GM23338 (cell line): ENCODE measurements around the gene ANXA7. TPM values are rescaled to one million over a fixed set of nuclear protein-coding genes. Genes with fewer than 3 reads are reported as not detected.

Source experiments
- EZH2phosphoT487 ChIP-seq: fragments of 200-600 bp; sonication (generic); IDR thresholded peaks from one replicate; pipeline ENCODE4 v1.8.1; 2018; ENCODE audit warnings: antibody characterized with exemption; ENCODE audit not compliant: unreplicated experiment
- ZNF114 ChIP-seq: fragments of 250-450 bp; sonication (Bioruptor Pico); IDR thresholded peaks from 2 replicates; pipeline ENCODE4 v1.5.0; 2020; ENCODE audit warnings: mild to moderate bottlenecking, moderate library complexity
- polyA plus RNA-seq: library from polyadenylated mRNA; unstranded; fragments of >200 nt; fragmentation: Nextera tagmentation; extraction: Ambion mirVana; gene quantifications from 2 replicates; pipeline ENCODE4 v1.2.1, GENCODE V29; 2016
- total RNA-seq: library from RNA; depleted of rRNA; stranded (reverse); fragments of >200 nt; shearing (Covaris generic); gene quantifications from 2 replicates; pipeline ENCODE4 v1.2.3, GENCODE V29; 2014
- TF ChIP-seq, protein P1 (sequence below): fragments of 250-450 bp; sonication (Bioruptor Pico); IDR thresholded peaks from 2 replicates; pipeline ENCODE4 v1.5.0; 2020; ENCODE audit warnings: mild to moderate bottlenecking, moderate library complexity
- TF ChIP-seq, protein P2 (sequence below): IDR thresholded peaks from one replicate; pipeline ENCODE4 v1.6.1; 2018; ENCODE audit warnings: antibody characterized with exemption; ENCODE audit not compliant: unreplicated experiment
- TF ChIP-seq, protein P3 (sequence below): IDR thresholded peaks from 2 replicates; pipeline ENCODE4 v1.6.1; 2016; ENCODE audit warnings: antibody characterized with exemption

Gene ANXA7
- total and polyA plus RNA-seq, 2 experiments from 2014 or later = 63.7 to 80.1 TPM

DNA sequence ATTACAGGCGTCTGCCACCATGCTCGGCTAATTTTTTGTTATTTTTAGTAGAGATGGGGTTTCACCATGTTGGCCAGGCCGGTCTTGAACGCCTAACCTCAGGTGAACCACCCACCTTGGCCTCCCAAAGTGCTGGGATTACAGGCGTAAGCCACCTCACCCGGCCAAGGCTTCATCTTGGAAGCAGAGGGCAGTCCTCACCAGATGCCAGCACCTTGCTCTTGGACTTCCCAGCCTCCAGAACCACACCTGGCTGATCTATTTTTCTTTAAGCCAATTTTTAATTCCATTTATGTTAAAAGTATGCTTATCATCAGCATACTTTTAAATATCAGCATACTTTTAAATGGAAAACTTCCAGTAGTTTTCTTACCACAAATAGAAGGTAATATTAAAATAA, 12.2 kb downstream of the ANXA7 start (continued):
- TF ChIP-seq, protein P1, sequence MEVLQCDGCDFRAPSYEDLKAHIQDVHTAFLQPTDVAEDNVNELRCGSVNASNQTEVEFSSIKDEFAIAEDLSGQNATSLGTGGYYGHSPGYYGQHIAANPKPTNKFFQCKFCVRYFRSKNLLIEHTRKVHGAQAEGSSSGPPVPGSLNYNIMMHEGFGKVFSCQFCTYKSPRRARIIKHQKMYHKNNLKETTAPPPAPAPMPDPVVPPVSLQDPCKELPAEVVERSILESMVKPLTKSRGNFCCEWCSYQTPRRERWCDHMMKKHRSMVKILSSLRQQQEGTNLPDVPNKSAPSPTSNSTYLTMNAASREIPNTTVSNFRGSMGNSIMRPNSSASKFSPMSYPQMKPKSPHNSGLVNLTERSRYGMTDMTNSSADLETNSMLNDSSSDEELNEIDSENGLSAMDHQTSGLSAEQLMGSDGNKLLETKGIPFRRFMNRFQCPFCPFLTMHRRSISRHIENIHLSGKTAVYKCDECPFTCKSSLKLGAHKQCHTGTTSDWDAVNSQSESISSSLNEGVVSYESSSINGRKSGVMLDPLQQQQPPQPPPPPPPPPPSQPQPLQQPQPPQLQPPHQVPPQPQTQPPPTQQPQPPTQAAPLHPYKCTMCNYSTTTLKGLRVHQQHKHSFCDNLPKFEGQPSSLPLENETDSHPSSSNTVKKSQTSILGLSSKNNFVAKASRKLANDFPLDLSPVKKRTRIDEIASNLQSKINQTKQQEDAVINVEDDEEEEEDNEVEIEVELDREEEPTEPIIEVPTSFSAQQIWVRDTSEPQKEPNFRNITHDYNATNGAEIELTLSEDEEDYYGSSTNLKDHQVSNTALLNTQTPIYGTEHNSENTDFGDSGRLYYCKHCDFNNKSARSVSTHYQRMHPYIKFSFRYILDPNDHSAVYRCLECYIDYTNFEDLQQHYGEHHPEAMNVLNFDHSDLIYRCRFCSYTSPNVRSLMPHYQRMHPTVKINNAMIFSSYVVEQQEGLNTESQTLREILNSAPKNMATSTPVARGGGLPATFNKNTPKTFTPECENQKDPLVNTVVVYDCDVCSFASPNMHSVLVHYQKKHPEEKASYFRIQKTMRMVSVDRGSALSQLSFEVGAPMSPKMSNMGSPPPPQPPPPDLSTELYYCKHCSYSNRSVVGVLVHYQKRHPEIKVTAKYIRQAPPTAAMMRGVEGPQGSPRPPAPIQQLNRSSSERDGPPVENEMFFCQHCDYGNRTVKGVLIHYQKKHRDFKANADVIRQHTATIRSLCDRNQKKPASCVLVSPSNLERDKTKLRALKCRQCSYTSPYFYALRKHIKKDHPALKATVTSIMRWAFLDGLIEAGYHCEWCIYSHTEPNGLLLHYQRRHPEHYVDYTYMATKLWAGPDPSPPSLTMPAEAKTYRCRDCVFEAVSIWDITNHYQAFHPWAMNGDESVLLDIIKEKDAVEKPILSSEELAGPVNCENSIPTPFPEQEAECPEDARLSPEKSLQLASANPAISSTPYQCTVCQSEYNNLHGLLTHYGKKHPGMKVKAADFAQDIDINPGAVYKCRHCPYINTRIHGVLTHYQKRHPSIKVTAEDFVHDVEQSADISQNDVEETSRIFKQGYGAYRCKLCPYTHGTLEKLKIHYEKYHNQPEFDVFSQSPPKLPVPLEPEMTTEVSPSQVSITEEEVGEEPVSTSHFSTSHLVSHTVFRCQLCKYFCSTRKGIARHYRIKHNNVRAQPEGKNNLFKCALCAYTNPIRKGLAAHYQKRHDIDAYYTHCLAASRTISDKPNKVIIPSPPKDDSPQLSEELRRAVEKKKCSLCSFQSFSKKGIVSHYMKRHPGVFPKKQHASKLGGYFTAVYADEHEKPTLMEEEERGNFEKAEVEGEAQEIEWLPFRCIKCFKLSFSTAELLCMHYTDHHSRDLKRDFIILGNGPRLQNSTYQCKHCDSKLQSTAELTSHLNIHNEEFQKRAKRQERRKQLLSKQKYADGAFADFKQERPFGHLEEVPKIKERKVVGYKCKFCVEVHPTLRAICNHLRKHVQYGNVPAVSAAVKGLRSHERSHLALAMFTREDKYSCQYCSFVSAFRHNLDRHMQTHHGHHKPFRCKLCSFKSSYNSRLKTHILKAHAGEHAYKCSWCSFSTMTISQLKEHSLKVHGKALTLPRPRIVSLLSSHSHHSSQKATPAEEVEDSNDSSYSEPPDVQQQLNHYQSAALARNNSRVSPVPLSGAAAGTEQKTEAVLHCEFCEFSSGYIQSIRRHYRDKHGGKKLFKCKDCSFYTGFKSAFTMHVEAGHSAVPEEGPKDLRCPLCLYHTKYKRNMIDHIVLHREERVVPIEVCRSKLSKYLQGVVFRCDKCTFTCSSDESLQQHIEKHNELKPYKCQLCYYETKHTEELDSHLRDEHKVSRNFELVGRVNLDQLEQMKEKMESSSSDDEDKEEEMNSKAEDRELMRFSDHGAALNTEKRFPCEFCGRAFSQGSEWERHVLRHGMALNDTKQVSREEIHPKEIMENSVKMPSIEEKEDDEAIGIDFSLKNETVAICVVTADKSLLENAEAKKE = no peak
- no peak for TF ChIP-seq ZNF114 (CRISPR knock-in tag)
- TF ChIP-seq, protein P2, sequence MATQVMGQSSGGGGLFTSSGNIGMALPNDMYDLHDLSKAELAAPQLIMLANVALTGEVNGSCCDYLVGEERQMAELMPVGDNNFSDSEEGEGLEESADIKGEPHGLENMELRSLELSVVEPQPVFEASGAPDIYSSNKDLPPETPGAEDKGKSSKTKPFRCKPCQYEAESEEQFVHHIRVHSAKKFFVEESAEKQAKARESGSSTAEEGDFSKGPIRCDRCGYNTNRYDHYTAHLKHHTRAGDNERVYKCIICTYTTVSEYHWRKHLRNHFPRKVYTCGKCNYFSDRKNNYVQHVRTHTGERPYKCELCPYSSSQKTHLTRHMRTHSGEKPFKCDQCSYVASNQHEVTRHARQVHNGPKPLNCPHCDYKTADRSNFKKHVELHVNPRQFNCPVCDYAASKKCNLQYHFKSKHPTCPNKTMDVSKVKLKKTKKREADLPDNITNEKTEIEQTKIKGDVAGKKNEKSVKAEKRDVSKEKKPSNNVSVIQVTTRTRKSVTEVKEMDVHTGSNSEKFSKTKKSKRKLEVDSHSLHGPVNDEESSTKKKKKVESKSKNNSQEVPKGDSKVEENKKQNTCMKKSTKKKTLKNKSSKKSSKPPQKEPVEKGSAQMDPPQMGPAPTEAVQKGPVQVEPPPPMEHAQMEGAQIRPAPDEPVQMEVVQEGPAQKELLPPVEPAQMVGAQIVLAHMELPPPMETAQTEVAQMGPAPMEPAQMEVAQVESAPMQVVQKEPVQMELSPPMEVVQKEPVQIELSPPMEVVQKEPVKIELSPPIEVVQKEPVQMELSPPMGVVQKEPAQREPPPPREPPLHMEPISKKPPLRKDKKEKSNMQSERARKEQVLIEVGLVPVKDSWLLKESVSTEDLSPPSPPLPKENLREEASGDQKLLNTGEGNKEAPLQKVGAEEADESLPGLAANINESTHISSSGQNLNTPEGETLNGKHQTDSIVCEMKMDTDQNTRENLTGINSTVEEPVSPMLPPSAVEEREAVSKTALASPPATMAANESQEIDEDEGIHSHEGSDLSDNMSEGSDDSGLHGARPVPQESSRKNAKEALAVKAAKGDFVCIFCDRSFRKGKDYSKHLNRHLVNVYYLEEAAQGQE = no peak
- TF ChIP-seq EZH2phosphoT487 = no peak
- TF ChIP-seq, protein P3, sequence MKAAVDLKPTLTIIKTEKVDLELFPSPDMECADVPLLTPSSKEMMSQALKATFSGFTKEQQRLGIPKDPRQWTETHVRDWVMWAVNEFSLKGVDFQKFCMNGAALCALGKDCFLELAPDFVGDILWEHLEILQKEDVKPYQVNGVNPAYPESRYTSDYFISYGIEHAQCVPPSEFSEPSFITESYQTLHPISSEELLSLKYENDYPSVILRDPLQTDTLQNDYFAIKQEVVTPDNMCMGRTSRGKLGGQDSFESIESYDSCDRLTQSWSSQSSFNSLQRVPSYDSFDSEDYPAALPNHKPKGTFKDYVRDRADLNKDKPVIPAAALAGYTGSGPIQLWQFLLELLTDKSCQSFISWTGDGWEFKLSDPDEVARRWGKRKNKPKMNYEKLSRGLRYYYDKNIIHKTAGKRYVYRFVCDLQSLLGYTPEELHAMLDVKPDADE = no peak
